Nucleus accumbens (tissue), 56 donors: Measurements from ENCODE around the gene TRIM52.

ENCODE experiments used
- DNase-seq, 56 donors: peaks; one replicate each; lab custom pipeline; 2025; lab: John Stamatoyannopoulos, UW

TRIM52 gene

DNA sequence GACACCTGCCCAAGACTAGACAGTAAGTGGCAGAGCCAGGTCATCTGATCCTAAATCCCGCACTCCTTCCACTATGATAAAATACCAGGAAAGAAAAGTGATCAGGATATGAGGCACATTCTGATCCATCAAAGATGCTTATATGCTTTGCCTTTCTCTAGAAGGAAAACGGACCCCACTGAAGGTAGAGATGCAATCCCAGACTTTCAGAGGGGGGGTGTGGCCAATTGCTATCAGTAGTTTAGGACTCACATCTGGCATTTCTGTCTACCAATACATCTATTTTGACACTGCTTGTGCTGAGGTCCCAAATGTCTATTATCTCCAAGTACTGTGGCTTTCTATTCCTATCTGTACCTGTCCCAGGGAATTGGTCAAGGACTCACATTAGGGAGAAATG is 1.7 kb downstream of the TRIM52 start:
- DNase-seq, result no peak

DNA sequence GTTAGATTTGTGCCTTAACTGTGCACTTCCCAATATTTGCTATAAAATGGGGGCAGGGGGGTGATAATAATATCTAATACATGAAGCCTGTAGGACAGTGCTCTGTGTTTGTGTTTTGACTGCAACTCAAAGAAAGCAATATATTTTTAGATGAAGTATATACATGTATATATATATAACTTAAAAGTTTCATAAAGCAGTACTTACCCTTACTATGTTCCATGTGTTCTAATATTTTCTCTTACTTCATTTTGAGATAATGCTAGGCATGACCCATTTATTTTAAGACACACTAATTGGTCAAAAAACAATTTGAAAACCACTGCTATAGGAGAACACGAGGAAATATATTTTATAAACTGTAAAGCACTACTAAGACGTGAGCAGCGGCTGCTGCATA is 2.4 kb downstream of the TRIM52 start:
- no peak for DNase-seq

DNA sequence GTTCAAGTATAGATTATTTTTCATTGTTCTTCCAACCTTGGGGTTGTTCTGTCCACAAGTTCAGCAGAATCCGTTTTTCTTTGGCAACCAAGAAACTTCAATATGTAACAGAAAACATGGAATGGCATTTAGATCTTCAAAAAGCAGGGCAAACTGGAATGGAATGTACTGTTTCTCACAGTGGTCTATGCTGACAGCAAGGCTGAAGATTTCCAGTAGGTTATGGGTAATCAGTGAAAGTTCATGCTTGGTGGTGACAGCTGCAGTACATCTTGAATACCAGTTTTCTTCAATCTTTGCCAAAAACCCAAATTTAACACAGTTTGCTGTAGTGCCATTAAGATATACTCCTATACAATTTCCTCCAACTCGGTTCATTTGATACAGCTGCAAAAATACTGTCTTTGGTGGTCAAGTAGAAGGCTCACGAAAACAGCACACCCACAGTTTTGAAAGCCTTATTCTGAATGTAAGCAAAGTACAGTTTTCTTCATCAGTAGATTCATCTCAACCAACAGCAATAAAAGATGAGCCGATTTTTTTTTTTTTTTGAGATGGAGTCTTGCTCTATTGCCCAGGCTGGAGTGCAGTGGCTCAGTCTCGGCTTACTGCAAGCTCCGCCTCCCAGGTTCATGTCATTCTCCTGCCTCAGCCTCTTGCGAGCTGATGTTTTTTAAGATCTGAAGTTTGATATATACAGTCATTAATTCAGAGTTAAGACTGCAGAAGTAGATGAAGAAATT is 4.9 kb downstream of the TRIM52 start:
- no peak for DNase-seq

DNA sequence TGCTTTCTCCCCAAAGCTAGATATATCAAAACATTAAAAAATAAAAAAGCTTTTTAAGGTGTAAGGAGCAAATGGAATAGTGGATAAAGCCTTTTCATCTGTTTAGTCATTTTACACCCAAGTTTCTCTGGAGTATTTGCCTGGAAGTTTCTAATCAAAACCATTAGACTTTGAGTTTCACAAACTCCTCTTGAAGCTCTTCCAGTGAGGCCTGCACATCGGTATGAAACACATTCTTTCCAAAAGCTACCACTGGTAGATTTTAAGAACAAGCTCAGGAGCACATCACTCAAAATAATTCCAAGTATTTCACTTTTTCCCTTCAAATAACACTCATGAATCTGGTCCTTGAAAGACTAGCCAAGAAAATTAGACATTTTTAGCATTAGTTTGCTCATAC is 5.7 kb downstream of the TRIM52 start:
- DNase-seq, result no peak

DNA sequence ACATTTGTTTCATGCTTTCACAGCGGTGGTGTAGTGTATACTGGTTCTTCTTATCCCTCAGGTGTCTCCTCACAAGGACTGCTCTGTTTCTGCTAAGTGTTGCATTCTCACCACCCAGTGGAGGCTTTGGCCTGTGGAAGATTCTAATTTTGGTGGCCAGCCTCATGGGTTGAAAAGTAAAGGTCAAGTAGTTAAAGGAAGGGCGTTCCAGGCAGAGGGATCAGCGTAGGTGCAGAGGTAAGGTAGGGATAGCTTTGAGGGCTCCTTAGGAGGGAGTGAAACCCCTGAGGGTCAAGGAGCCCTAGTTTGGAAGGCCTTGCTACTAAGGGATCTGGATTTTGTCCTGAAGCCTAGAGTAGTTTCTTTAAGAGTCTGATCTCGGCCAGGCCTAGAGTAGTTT is 12.7 kb downstream of the TRIM52 start:
- DNase-seq, result no peak

DNA sequence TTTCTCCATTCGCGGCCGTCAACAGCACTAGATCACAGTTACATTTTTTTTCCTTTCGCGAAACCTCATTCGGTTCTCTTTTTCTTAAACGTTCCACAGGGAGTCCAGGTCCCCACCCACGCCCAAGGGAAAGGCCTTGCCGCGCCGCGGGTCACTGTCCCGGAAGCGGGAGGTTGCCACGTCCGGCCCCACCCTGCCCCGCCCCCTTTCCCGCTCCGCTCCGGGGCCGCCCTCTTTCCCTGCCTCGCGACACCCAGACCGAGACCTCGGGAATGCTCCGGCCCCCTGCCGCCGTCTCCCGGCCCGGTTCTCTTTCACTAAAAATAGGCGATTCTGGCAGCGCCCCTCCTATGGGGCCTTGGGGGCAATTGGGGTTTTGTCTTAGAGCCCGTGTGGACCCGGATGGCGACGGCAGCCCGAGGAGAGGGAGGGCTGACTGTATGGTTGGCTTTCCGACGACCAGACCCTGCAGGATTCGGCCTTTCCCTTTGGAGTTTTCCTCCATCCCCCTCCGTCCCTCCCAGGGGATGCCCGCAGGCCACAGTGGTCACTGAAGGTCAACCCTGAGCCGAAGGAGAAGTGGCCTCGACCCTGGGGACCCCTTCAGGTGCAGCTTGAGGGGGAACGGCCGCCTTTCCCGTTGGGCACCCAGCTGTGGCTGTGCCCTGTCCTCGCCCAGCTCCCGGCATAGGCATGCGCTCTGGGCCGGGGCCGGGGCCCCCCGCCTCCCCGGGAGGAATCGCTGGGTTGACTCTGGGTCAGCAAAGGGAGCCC is 14.5 kb downstream of the TRIM52 start:
- DNase-seq, result no peak

DNA sequence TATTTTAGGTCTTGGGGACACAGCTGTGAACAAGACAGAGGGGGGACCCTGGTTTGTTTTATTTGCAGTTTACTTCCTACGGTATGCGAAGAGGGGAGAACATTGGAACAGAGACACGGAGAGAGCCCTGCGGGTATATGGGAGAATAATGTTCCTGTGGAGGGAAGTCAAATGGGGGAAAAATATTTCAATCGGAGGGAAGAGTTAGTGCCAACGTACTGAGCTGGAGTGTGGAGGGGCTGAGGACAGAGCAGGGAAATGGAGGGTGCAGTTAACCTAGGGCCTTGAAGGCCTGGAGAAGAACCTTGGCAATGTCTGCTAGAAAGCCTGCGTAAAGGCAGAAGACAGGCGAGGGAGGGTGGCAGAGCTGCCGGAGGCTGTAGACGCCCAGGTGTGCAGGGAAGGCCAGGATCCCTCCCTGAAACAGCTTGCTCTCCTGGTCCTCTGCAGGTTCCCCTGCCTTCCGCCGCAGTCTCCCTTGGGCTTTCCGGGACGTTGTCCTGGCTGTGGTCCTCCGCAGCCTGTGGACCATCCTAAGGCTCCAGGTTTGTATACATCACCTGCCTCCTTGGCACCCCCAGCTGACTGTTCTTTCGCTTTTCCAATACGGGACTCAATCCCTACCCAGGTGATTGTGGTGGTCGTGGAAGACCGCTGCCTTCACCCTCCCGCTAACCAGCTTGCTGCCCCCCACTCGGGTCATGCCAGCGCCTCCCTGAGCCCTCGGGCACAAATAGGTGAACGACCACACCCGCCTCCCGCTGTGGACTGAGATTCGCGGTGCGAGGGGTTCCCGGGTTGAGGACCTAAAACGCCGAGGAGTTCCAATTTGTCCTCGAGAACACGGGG is 15.3 kb downstream of the TRIM52 start:
- DNase-seq, result no peak

DNA sequence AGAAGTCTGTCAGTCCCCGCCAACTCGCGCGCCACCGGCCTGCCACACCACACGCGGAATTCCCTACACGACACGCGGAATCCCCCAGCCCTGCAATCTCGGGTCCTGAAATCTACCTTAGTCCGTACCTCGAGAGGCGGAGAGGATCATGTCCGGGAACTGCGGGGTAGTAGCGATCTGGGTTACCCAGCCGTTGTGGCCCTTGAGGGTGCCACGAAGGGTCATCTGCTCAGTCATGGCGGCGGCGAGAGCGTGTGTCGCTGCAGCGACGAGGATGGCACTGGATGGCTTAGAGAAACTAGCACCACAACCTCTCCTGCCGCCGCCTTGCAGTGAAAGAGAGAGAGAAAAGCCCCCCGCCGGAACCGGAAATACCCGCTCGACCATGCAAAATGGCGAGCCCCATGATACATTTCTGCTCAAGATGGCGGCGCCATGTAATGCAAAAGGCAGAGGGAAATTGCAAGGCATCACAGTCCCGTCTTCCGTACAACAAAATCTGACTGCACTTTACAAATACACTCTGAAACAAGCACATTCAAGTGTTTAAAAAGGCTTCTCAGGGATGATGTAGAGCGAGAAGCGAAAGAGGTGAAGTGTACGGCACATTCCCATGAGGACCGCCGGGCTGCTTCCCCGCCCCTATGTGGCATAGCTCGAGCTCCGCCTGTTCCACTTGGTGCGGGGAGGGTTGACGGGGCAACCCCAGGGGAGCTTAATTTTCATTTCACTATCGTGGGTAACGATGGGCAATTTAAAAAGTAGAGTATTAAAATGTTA is 17.2 kb downstream of the TRIM52 start, which contains the start of gene RACK1:
Gene RACK1 (minus strand): TSS at position 343 of the 780 bp plus-strand sequence. CDS start 106 bp downstream, at position 237.
- no peak for DNase-seq

DNA sequence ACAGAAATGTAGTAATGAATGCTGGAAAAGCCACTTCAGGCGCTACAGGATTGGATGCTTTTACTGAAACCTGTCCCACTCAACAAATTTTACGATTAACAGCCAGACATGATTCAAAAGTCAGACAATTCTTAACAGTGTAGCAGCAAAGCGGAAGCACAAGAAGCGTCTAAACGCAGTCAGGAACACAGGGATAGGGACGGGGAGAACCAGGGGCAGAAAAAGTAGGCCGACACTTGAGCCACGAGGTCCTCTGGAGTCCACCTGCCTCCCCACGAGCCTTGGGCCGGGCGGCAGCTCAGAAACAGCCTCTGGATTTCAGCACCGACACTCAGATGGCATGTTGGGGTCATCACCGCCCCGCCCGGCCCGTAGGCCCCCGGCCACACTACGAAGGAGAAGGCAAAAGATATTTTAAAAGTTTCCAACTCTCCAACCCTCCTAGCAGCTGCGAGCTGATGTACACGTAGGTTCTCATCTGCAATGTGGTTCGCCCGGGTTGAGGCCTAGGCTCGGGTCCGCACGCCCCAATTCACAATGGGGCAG is 17.9 kb downstream of the TRIM52 start:
- DNase-seq, result no peak

DNA sequence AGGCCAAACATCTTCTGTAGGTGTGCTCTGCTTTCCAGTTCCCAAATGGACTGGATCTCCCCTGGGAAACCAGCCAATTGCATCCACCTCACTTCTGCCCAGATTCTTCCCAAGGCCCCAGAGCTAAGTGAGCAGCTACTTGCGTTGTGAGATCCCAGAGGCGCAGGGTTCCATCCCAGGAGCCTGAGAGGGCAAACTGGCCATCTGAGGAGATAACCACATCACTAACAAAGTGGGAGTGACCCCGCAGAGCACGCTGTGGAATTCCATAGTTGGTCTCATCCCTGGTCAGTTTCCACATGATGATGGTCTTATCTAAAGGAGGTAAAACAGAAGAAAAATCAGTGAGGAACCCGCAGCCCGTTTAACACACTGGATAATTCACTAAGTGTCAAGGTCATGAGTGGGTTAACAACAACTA is 18.9 kb downstream of the TRIM52 start:
- no peak for DNase-seq

DNA sequence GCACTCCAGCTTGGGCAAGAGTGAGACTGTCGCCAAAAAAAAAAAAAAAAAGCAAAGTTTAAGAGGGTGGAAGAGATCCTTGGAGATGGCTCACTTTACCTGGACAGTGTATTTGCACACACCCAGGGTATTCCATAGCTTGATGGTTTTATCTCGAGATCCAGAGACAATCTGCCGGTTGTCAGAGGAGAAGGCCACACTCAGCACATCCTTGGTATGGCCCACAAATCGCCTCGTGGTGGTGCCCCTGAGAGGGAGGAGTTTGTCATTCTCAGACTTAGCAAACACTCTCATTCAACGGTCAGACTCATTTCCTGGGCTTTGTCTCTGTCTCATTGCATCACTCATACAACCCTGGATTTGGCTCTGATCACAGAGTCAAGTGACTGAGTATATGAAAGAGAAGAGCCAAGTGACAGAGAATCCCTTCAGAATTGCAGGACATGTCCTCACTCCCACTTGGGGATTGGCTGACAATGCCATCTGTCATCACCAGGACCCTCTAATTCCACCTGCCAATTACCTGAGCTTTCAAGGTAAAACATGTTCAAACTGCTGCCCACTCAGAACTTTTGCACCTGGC is 19.5 kb downstream of the TRIM52 start:
- DNase-seq, result no peak

DNA sequence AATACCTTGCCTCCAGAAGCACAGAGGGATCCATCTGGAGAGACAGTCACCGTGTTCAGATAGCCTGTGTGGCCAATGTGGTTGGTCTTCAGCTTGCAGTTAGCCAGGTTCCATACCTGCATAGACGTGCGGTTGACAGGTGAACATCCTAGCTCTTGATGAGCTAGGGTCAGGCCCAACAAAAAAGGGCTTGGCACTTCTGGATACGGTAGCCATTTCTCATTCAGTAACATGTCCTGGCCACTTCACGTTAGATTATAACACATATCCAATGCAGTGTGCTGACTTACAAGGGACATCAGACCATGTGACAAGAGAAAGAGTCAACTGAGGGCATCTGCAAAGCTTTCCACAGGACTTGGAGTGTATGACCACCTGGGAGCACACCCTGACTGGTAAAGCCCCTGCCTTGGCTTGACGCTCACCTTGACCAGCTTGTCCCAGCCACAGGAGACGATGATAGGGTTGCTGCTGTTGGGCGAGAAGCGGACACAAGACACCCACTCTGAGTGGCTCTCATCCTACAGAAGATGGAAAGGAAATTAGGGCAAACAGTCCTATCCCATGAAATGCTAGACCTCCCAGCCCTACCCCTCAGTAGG is 21.8 kb downstream of the TRIM52 start:
- no peak for DNase-seq

DNA sequence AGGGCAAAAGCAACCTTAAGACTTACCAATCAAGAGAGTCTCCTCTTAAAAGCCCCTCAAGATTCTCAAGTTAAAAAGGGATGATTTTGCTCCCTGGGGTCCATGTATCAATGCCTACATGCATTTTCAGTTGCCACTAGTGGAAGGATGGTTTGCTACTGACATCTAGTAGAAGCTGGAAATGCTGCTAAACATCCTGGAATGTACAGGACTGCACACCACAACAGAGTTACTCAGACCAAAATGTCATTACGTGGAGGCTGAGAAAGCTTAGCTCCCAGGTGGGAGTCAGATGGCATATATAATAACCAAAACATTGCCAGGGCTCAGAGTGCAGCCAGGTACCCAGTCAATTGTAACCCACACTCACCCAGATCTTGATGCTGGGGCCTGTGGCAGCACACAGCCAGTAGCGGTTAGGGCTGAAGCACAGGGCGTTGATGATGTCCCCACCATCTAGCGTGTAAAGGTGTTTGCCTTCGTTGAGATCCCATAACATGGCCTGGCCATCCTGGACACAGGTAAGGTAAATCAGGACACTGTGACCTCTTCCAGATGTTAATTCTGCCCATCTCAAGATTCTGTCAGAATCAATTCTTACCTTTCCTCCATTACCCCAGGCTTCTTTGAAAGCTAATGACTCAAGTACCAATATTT is 23.1 kb downstream of the TRIM52 start:
- no peak for DNase-seq

DNA sequence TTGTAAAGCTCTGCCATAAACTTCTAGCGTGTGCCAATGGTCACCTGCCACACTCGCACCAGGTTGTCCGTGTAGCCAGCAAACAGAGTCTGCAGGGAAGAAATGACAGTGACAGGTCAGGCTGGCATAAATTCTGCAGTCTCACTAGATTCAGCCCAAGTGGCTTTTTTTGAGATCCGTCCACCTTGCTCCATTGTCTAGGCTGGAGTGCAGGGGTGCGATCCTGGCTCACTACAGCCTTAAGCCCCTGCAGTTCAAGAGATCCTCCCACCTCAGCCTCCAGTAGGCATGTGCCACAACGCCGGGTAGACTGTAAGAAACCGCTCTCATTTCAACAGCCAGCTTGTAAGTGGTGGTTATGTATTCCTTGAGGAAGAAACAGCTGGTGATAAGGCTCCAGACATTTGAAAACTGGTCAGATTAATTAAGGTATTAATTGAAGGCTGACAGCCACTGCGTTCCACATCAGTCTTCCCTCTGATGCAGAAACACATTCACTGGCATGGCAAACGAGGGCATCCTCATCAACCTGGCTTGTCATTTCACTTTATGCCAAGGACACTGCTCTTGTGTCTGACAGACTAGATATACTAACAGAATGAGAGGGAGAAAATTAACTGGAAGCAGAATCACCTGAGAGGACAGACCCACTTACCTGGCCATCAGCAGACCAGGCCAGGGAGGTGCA is 23.8 kb downstream of the TRIM52 start:
- DNase-seq, result no peak

DNA sequence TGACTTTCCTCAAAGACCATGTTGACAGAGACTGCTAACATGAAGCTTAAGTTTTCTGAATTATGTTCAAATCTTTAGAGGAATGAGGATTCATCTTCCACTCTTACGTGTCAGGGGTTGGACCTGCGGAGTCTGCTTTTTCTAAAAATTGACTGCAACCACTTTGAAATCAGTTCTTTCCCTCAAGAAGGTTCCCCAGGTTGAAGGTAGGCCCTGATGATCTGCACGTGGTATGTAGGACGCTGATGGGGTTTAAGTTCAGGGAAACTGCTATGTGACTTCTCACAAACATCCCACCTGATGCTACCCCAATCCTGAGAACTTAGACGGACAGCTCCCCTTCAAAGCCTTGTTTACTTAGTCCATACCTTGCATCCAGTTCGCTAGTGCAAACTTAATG is 24.5 kb downstream of the TRIM52 start:
- no peak for DNase-seq

DNA sequence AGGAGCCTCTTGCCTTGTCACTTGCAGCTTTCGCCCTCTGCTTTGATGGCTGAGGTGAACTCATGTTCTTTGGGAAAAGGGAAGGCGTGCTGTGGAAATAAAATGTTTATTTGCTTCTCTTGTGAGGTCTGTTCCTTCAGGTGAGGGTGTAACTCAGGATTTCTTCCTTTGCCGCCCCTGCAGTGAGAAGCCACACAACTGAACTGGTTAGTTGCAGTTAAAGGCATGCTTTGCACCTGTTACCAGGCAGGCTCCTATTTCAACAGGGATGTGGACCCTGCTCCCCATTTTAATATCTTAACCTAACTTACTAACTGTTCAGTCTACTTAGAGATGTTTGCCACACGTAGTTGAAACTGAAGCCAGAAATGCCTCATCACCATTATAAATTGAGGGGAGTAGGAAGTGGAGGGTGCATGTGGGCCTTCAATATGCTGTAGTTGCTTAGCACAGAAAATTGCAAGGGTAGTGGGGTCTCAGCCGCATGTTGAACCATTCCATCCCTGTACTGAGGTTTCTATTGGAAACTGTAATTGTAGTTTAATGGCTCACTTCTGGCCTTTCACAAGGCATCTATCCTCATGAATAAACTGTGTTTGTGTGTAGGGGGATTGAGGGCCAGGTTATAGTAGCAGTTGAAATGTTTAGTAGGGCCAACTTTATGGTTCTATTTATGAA is 25.1 kb downstream of the TRIM52 start:
- no peak for DNase-seq

DNA sequence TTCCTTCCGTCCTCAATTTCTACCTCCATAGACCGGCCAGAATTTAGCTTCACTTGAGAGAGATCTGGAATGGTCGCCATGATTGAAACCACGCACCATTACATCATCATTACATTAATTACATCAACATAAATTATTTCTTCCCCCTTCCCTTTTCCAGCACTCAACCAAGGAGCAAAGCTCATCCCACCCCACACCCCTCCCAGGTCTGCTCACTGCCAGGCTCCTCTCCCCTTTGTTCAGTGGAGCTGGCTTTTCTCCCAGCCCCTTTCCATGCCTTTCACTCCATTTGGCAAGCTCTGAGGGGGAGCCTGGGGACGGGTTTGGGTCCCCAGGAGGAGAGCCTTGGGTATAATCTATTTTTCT is 25.6 kb downstream of the TRIM52 start:
- DNase-seq, result no peak
